ENCODE measurements around the gene SRXN1.

GRCh38 chr20:677957-678356 is 25.0 kb upstream of the SRXN1 start:
- TF ChIP-seq ELF4 (IDR thresholded peaks at IDR 0.05) (no peak), ARNT (IDR thresholded peaks at IDR 0.05) (no peak), SP1 (IDR thresholded peaks at IDR 0.05) (no peak), FOXK2 (IDR thresholded peaks at IDR 0.05) (no peak), FOXM1 (IDR thresholded peaks at IDR 0.05; ENCODE audit: borderline replicate concordance) (no peak), HDGF (IDR thresholded peaks at IDR 0.05; ENCODE audit: borderline replicate concordance) (no peak), NFRKB (IDR thresholded peaks at IDR 0.05) (no peak), FOXA1 (IDR thresholded peaks at IDR 0.05) (no peak), BHLHE40 (IDR thresholded peaks at IDR 0.05; ENCODE audit: borderline replicate concordance) (no peak), PKNOX1 (IDR thresholded peaks at IDR 0.05) (no peak)

All from HEK293T (cell line).